ENCODE data around the gene FOXQ1. TPM values are rescaled to one million over a fixed set of nuclear protein-coding genes. Genes with fewer than 3 reads are reported as not detected.

Gene FOXQ1
- total and polyA plus RNA-seq, 2 of the 13 experiments (the other 11 are each of a cell fraction or from before 2014, with no cell fraction given), result 35.2 to 39.8 TPM

DNA sequence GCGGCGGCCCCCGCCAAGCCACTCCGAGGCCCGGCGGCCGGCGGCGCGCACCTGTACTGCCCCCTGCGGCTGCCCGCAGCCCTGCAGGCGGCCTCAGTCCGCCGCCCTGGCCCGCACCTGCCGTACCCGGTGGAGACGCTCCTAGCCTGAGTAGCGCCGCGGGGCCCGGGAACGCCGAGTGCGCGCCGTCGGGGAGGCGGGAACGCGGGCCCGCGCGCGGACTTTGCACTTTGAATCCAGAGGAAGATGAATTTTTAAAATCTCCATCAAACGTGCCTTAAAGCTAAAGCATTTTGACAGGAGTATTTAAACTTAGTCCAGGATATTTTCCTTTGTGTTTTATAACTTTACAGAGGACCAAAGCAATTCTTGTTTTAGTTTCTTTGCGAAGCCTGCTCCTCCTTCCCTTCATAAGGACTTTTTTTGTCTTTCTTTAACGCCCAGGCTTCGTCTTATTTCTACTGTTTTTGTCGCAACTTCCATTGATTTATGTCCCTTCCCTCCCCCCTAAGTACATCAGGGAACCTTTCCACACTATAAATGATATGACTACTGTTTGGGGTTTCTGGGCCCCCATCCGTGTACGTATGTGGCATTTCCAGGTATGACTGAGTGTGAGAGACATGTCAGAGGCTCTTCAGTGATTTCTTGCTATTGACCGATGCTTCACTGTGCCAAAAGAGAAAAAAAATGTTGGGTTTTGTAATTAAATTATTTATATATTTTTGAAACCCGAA lies 2.0 kb downstream of the FOXQ1 start (continued):
- peak; percentile 39; the same call in 1 of the 2 replicates for TF ChIP-seq TBX2 (CRISPR knock-in tag; IDR thresholded peaks at IDR 0.05; ENCODE audit: borderline replicate concordance)
- TF ChIP-seq, protein P1, sequence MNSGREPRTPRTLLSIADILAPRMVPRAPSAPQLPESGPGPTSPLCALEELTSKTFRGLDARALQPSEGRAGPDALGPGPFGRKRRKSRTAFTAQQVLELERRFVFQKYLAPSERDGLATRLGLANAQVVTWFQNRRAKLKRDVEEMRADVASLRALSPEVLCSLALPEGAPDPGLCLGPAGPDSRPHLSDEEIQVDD (CRISPR knock-in tag; IDR thresholded peaks at IDR 0.05; ENCODE audit: borderline replicate concordance), result no peak
- TF ChIP-seq MAF1 (CRISPR knock-in tag; IDR thresholded peaks at IDR 0.05; ENCODE audit: borderline replicate concordance), result no peak
- TF ChIP-seq, protein P2, sequence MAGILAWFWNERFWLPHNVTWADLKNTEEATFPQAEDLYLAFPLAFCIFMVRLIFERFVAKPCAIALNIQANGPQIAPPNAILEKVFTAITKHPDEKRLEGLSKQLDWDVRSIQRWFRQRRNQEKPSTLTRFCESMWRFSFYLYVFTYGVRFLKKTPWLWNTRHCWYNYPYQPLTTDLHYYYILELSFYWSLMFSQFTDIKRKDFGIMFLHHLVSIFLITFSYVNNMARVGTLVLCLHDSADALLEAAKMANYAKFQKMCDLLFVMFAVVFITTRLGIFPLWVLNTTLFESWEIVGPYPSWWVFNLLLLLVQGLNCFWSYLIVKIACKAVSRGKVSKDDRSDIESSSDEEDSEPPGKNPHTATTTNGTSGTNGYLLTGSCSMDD (CRISPR knock-in tag; IDR thresholded peaks at IDR 0.05), result no peak
- TF ChIP-seq GABPA (IDR thresholded peaks at IDR 0.05; ENCODE audit: low read depth, low read length), result no peak
- TF ChIP-seq GABPA (CRISPR knock-in tag; IDR thresholded peaks at IDR 0.05; ENCODE audit: low read depth), result no peak
- no peak for TF ChIP-seq STAT5B (CRISPR knock-in tag; IDR thresholded peaks at IDR 0.05)
- TF ChIP-seq, protein P3, sequence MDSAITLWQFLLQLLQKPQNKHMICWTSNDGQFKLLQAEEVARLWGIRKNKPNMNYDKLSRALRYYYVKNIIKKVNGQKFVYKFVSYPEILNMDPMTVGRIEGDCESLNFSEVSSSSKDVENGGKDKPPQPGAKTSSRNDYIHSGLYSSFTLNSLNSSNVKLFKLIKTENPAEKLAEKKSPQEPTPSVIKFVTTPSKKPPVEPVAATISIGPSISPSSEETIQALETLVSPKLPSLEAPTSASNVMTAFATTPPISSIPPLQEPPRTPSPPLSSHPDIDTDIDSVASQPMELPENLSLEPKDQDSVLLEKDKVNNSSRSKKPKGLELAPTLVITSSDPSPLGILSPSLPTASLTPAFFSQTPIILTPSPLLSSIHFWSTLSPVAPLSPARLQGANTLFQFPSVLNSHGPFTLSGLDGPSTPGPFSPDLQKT (CRISPR knock-in tag; IDR thresholded peaks at IDR 0.05; ENCODE audit: borderline replicate concordance), result 0 out of 2 replicates have a peak, but pooled peaks have one; percentile 18
- TF ChIP-seq, protein P4, sequence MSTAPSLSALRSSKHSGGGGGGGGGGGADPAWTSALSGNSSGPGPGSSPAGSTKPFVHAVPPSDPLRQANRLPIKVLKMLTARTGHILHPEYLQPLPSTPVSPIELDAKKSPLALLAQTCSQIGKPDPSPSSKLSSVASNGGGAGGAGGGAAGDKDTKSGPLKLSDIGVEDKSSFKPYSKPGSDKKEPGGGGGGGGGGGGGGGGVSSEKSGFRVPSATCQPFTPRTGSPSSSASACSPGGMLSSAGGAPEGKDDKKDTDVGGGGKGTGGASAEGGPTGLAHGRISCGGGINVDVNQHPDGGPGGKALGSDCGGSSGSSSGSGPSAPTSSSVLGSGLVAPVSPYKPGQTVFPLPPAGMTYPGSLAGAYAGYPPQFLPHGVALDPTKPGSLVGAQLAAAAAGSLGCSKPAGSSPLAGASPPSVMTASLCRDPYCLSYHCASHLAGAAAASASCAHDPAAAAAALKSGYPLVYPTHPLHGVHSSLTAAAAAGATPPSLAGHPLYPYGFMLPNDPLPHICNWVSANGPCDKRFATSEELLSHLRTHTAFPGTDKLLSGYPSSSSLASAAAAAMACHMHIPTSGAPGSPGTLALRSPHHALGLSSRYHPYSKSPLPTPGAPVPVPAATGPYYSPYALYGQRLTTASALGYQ (CRISPR knock-in tag; IDR thresholded peaks at IDR 0.05), result peak; percentile 57; the same call in 1 of the 2 replicates
- peak; percentile 38; the same call in 1 of the 2 replicates for TF ChIP-seq DMAP1 (CRISPR knock-in tag; IDR thresholded peaks at IDR 0.05)
- TF ChIP-seq, protein P5, sequence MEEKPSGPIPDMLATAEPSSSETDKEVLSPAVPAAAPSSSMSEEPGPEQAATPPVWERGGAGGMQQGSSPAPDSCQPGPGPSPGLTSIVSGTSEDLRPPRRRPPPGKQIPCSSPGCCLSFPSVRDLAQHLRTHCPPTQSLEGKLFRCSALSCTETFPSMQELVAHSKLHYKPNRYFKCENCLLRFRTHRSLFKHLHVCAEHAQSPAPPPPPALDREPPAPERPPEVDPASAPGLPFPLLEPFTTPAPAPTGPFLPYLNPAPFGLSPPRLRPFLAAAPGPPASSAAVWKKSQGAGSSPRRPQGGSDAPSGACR (CRISPR knock-in tag; IDR thresholded peaks at IDR 0.05), result no peak
- 0 out of 2 replicates have a peak, but pooled peaks have one; percentile 41 for TF ChIP-seq CHCHD3 (CRISPR knock-in tag; IDR thresholded peaks at IDR 0.05)
- TF ChIP-seq ZNF292 (CRISPR knock-in tag; IDR thresholded peaks at IDR 0.05; ENCODE audit: borderline replicate concordance, low read depth), result no peak
- TF ChIP-seq RNF2 (conservative IDR thresholded peaks at IDR 0.05; ENCODE audit: low read depth), result peak; percentile 38; the same call in 1 of the 2 replicates
- TF ChIP-seq ZSCAN25 (CRISPR knock-in tag; IDR thresholded peaks at IDR 0.05), result 0 out of 2 replicates have a peak, but pooled peaks have one; percentile 55
- peak in 1 of 2 experiments; percentile 64; a peak in 1 of 4 replicates for TF ChIP-seq KLF16 (CRISPR knock-in tag; IDR thresholded peaks at IDR 0.05)
- TF ChIP-seq, protein P6, sequence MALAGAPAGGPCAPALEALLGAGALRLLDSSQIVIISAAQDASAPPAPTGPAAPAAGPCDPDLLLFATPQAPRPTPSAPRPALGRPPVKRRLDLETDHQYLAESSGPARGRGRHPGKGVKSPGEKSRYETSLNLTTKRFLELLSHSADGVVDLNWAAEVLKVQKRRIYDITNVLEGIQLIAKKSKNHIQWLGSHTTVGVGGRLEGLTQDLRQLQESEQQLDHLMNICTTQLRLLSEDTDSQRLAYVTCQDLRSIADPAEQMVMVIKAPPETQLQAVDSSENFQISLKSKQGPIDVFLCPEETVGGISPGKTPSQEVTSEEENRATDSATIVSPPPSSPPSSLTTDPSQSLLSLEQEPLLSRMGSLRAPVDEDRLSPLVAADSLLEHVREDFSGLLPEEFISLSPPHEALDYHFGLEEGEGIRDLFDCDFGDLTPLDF (CRISPR knock-in tag; IDR thresholded peaks at IDR 0.05), result peak; percentile 96
- TF ChIP-seq, protein P7, sequence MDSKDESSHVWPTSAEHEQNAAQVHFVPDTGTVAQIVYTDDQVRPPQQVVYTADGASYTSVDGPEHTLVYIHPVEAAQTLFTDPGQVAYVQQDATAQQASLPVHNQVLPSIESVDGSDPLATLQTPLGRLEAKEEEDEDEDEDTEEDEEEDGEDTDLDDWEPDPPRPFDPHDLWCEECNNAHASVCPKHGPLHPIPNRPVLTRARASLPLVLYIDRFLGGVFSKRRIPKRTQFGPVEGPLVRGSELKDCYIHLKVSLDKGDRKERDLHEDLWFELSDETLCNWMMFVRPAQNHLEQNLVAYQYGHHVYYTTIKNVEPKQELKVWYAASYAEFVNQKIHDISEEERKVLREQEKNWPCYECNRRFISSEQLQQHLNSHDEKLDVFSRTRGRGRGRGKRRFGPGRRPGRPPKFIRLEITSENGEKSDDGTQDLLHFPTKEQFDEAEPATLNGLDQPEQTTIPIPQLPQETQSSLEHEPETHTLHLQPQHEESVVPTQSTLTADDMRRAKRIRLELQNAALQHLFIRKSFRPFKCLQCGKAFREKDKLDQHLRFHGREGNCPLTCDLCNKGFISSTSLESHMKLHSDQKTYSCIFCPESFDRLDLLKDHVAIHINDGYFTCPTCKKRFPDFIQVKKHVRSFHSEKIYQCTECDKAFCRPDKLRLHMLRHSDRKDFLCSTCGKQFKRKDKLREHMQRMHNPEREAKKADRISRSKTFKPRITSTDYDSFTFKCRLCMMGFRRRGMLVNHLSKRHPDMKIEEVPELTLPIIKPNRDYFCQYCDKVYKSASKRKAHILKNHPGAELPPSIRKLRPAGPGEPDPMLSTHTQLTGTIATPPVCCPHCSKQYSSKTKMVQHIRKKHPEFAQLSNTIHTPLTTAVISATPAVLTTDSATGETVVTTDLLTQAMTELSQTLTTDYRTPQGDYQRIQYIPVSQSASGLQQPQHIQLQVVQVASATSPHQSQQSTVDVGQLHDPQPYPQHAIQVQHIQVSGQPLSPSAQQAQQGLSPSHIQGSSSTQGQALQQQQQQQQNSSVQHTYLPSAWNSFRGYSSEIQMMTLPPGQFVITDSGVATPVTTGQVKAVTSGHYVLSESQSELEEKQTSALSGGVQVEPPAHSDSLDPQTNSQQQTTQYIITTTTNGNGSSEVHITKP (CRISPR knock-in tag; IDR thresholded peaks at IDR 0.05; ENCODE audit: low read depth), result no peak
